HepG2 (cell line): ENCODE data around the gene KIAA0930. TPM values are rescaled to one million over a fixed set of nuclear protein-coding genes. Genes with fewer than 3 reads are reported as not detected.
A peak's percentile ranks its signal among the peaks of the same experiment; 100 is the strongest.

ENCODE experiments used
- EED ChIP-seq: sonication (generic); formaldehyde crosslinking; IDR thresholded peaks from 2 replicates; pipeline ENCODE4 v1.5.0; 2020; ENCODE audit warnings: mild to moderate bottlenecking, missing genetic modification reagents
- GLMP ChIP-seq: sonication (generic); formaldehyde crosslinking; IDR thresholded peaks from 2 replicates; pipeline ENCODE4 v1.9.0; 2021; ENCODE audit warnings: missing genetic modification reagents, mild to moderate bottlenecking, borderline replicate concordance
- GPBP1L1 ChIP-seq: sonication (generic); formaldehyde crosslinking; IDR thresholded peaks from 2 replicates; pipeline ENCODE4 v1.5.0; 2020; ENCODE audit warnings: mild to moderate bottlenecking, missing genetic modification reagents
- GTF2F1 ChIP-seq: fragments of 150-350 bp; IDR thresholded peaks from 2 replicates; pipeline ENCODE4 v1.6.1; 2014; ENCODE audit warnings: low read length
- HDAC2 ChIP-seq: sonication (generic); formaldehyde crosslinking; IDR thresholded peaks from 2 replicates; pipeline ENCODE4 v1.4.0; 2020; ENCODE audit warnings: missing genetic modification reagents
- HMGXB4 ChIP-seq, 2 experiments: sonication (generic) in 1 of 2; formaldehyde crosslinking in 1 of 2; IDR thresholded peaks; 2 replicates each; pipeline versions ENCODE4 v1.4.0 to v1.6.1; 2018 to 2020; ENCODE audit warnings: missing genetic modification reagents in 2 of 2, borderline replicate concordance in 1 of 2, low read depth in 1 of 2, mild to moderate bottlenecking in 1 of 2, missing biosample characterization in 1 of 2
- PHF20 ChIP-seq: sonication (generic); formaldehyde crosslinking; IDR thresholded peaks from 2 replicates; pipeline ENCODE4 v1.5.0; 2020; ENCODE audit warnings: mild to moderate bottlenecking, missing genetic modification reagents
- RBAK ChIP-seq: sonication (generic); formaldehyde crosslinking; IDR thresholded peaks from 2 replicates; pipeline ENCODE4 v1.5.1; 2020; ENCODE audit warnings: mild to moderate bottlenecking, missing genetic modification reagents
- RFX3 ChIP-seq: IDR thresholded peaks from 2 replicates; pipeline ENCODE4 v1.6.1; 2016; ENCODE audit warnings: missing biosample characterization, missing genetic modification reagents
- RFX5 ChIP-seq: IDR thresholded peaks from 2 replicates; pipeline ENCODE4 v1.6.1; 2011; ENCODE audit warnings: low read depth, low read length, improper control_type of control experiment
- RNF2 ChIP-seq: fragments of 450-650 bp; conservative IDR thresholded peaks from 2 replicates; pipeline ENCODE4 v1.6.1; 2016; ENCODE audit warnings: low read depth
- RXRA ChIP-seq: sonication (generic); formaldehyde crosslinking; IDR thresholded peaks from 2 replicates; pipeline ENCODE4 v1.5.1; 2020; ENCODE audit warnings: missing genetic modification reagents
- SAFB2 ChIP-seq: sonication (generic); formaldehyde crosslinking; IDR thresholded peaks from 2 replicates; pipeline ENCODE4 v1.5.1; 2020; ENCODE audit warnings: missing genetic modification reagents, low read depth, mild to moderate bottlenecking, borderline replicate concordance
- SRSF4 ChIP-seq: fragments of 200-400 bp; formaldehyde crosslinking; IDR thresholded peaks from one replicate; pipeline ENCODE4 v1.6.1; 2018; ENCODE audit warnings: mild to moderate bottlenecking, low read depth, low read length, moderate library complexity; ENCODE audit not compliant: poor library complexity, severe bottlenecking
- TAF1 ChIP-seq: sonication (generic); formaldehyde crosslinking; IDR thresholded peaks from 2 replicates; pipeline ENCODE4 v1.4.0; 2020; ENCODE audit warnings: missing genetic modification reagents
- ZNF143 ChIP-seq: sonication (generic); formaldehyde crosslinking; IDR thresholded peaks from 2 replicates; pipeline ENCODE4 v1.4.0; 2020; ENCODE audit warnings: missing genetic modification reagents
- ZNF564 ChIP-seq: sonication (generic); formaldehyde crosslinking; IDR thresholded peaks from 2 replicates; pipeline ENCODE4 v1.8.1; 2023; ENCODE audit warnings: mild to moderate bottlenecking, missing genetic modification reagents
- ZNF576 ChIP-seq: sonication (generic); formaldehyde crosslinking; IDR thresholded peaks from 2 replicates; pipeline ENCODE4 v1.4.0; 2020; ENCODE audit warnings: mild to moderate bottlenecking, missing genetic modification reagents
- ZNF687 ChIP-seq: sonication (generic); formaldehyde crosslinking; IDR thresholded peaks from 2 replicates; pipeline ENCODE4 v1.5.1; 2020; ENCODE audit warnings: mild to moderate bottlenecking, missing genetic modification reagents, moderate library complexity
- ZNF878 ChIP-seq: sonication (generic); formaldehyde crosslinking; IDR thresholded peaks from 2 replicates; pipeline ENCODE4 v1.8.1; 2023; ENCODE audit warnings: mild to moderate bottlenecking, missing genetic modification reagents, moderate library complexity
- polyA plus RNA-seq, 8 experiments: library from polyadenylated mRNA; depleted of rRNA in 3 of 8; stranded (reverse) in 7 of 8; unstranded in 1 of 8; fragments of >200 nt; fragmentation: Illumina TruSeq in 4 of 8; extraction: Trizol in 4 of 8; gene quantifications; 2 replicates each; pipeline versions ENCODE4 v1.2.1 to v1.2.3, GENCODE V29; 2011 to 2016; ENCODE audit warnings: low read depth in 4 of 8, missing spikeins in 1 of 8, mixed read lengths in 1 of 8; ENCODE audit not compliant: insufficient read depth in 1 of 8
- total RNA-seq, 5 experiments: library from RNA; depleted of rRNA; stranded (reverse); fragments of >200 nt; fragmentation: Illumina TruSeq; extraction: Trizol; gene quantifications; 2 replicates each; pipeline ENCODE4 v1.2.3, GENCODE V29; 2016; ENCODE audit warnings: low read depth in 1 of 5

Gene KIAA0930
- total and polyA plus RNA-seq, 2 of the 13 experiments (the other 11 are each of a cell fraction or from before 2014, with no cell fraction given) = 27.0 to 38.2 TPM

- TF ChIP-seq ZNF576 (CRISPR knock-in tag) = peak; percentile 83; the same call in 1 of the 2 replicates
- peak; percentile 98 for TF ChIP-seq ZNF687 (CRISPR knock-in tag)
- peak; percentile 77 for TF ChIP-seq RXRA (CRISPR knock-in tag)
- TF ChIP-seq HMGXB4 (CRISPR knock-in tag; IDR thresholded peaks at IDR 0.05; ENCODE audit: borderline replicate concordance in 1 of 2, low read depth in 1 of 2) = peak; percentile 69 to 92; a peak in 3 of 4 replicates
- no peak for TF ChIP-seq GPBP1L1 (CRISPR knock-in tag)
- TF ChIP-seq SAFB2 (CRISPR knock-in tag) = peak; percentile 67; the same call in 1 of the 2 replicates
- no peak for TF ChIP-seq EED (CRISPR knock-in tag)
- peak; percentile 92 for TF ChIP-seq ZNF878 (CRISPR knock-in tag)
- peak; percentile 73 for TF ChIP-seq ZNF143
- TF ChIP-seq RFX3 (CRISPR knock-in tag) = no peak
- TF ChIP-seq GTF2F1 = no peak
- TF ChIP-seq RFX5 = no peak
- no peak for TF ChIP-seq SRSF4
- peak; percentile 79 for TF ChIP-seq HDAC2
- TF ChIP-seq GLMP (CRISPR knock-in tag) = no peak
- peak; percentile 86; the same call in 1 of the 2 replicates for TF ChIP-seq ZNF564 (CRISPR knock-in tag)
- TF ChIP-seq RBAK (CRISPR knock-in tag) = no peak
- TF ChIP-seq PHF20 (CRISPR knock-in tag) = peak; percentile 70
- TF ChIP-seq TAF1 = peak; percentile 80
- peak; percentile 89 for TF ChIP-seq RNF2
These were observed 77.0 kb downstream of the KIAA0930 start, which contains the start of gene NUP50 (continued) for GRCh38 chr22:45163451-45164269.
